RWPE1 (cell line): ENCODE measurements around the gene PKN1.

Experiments used
- CTCF ChIA-PET: fragments of 350-600 bp; sonication (Branson Sonifier 250); formaldehyde crosslinking; extraction: SDS; loops from one replicate; lab custom pipeline; 2021; lab: Yijun Ruan, JAX
- POLR2A ChIA-PET: fragments of 400-600 bp; formaldehyde crosslinking; extraction: SDS; loops from one replicate; lab custom pipeline; 2020; ENCODE audit warnings: antibody characterized with exemption; ENCODE audit not compliant: low non-redundant PET; lab: Yijun Ruan, JAX
- DNase-seq: peaks from one replicate; pipeline ENCODE4 v3.0.0; 2012; ENCODE audit warnings: low spot score
- H3K27ac ChIP-seq: fragments of 450-650 bp; 2 replicates; pipeline ENCODE4 v1.5.1; 2017
- CTCF ChIP-seq: fragments of 450-650 bp; conservative IDR thresholded peaks from 2 replicates; pipeline ENCODE4 v1.5.1; 2017; ENCODE audit warnings: low read depth, mild to moderate bottlenecking

The PKN1 gene

GRCh38 chr19:14463747-14464146 lies 30.6 kb downstream of the PKN1 start:
- no peak overlapping the region for H3K27ac ChIP-seq
- POLR2A ChIA-PET = interaction anchor here (0.6 kb wide), 1 partner anchor 239 kb away, joined by 3 read pairs; no protein-coding TSS in a partner anchor
- no peak for TF ChIP-seq CTCF
- CTCF ChIA-PET = no interaction called here
- DNase-seq = no peak

GRCh38 chr19:14467391-14467790 lies 34.3 kb downstream of the PKN1 start:
- no peak for DNase-seq
- H3K27ac ChIP-seq = no peak overlapping the region
- CTCF ChIA-PET = interaction anchor here (0.5 to 1.8 kb wide), 4 partner anchors 12 to 119 kb away, joined by 3 to 7 read pairs (median 3); no protein-coding TSS in a partner anchor
- TF ChIP-seq CTCF = no peak
- POLR2A ChIA-PET = no interaction called here

GRCh38 chr19:14467816-14468215 lies 34.7 kb downstream of the PKN1 start:
- TF ChIP-seq CTCF = no peak
- no peak overlapping the region for H3K27ac ChIP-seq
- ChIA-PET POLR2A (no interaction called here), CTCF (interaction anchor here (0.5 to 1.8 kb wide), 4 partner anchors 12 to 119 kb away, joined by 3 to 7 read pairs (median 3); no protein-coding TSS in a partner anchor)
- no peak for DNase-seq

- DNase-seq = no peak
- ChIA-PET CTCF (interaction anchor here (0.5 kb wide), 1 partner anchor 9 kb away, joined by 5 read pairs; no protein-coding TSS in a partner anchor), POLR2A (no interaction called here)
Observed at GRCh38 chr19:14470031-14470876, 37.1 kb downstream of the PKN1 start.

GRCh38 chr19:14471436-14472187 lies 38.5 kb downstream of the PKN1 start:
- no peak for DNase-seq
- CTCF ChIA-PET = interaction anchor here (0.6 to 1.4 kb wide), 6 partner anchors 12 to 1145 kb away, joined by 3 to 5 read pairs (median 4); no protein-coding TSS in a partner anchor
- POLR2A ChIA-PET = no interaction called here
- no peak for TF ChIP-seq CTCF
- H3K27ac ChIP-seq = no peak overlapping the region

More at GRCh38 chr19:14470031-14470876, 37.1 kb downstream of the PKN1 start:
- no peak overlapping the region for H3K27ac ChIP-seq
- no peak for TF ChIP-seq CTCF
